Measurements from ENCODE around the gene CNOT4. TPM values are rescaled to one million over a fixed set of nuclear protein-coding genes. Genes with fewer than 3 reads are reported as not detected.
"Not testable (repeated sequence)": the region's sequence is repeated elsewhere in the genome, so short reads cannot be mapped to it uniquely, and the experiment has no call there.

CNOT4 gene
- total RNA-seq, 2 experiments from 2014 or later: 16.9 to 19.7 TPM

DNA sequence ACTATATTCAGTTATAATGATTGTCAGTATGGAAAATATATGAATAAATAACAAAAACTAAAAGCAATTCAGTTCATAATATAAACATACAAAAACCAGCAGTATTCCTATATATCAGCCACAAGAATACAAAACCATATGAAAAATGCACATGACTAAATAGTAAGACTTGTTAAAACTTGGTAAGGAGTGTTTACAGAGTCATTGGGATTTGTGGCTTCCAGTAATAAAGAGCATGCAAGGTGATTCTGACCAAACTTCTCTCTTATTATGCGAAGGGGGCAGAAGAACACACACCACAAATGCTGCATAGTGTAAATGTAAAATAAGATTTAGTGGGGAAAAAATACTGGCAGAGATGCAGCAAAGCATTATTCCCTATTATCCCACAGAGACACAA lies 8.8 kb upstream of the CNOT4 start:
- POLR2A ChIA-PET: no interaction called here
- CTCF ChIA-PET: interaction anchor here (0.7 kb wide), 2 partner anchors 134 to 464 kb away, joined by 3 read pairs; no protein-coding TSS in a partner anchor

DNA sequence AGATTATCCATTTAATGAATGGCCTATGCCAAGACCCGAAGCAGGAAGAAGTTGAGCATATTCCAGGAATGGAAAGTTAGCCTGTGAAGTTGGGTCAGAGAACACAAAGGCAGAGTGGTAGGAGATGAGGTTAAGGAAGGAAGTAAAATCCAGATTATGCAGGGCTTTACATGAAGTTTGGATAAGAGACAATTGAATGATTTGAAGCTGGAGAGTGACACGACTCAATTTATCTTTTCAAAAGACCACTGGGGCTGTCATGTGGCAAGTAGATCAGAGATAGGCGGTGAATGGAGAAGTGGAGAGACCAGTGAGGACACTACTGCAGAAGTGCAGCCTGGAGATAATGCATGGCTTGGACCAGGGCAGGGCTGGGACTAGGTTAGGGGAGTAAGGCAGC lies 7.2 kb upstream of the CNOT4 start:
- POLR2A ChIA-PET: no interaction called here
- CTCF ChIA-PET: no interaction called here

DNA sequence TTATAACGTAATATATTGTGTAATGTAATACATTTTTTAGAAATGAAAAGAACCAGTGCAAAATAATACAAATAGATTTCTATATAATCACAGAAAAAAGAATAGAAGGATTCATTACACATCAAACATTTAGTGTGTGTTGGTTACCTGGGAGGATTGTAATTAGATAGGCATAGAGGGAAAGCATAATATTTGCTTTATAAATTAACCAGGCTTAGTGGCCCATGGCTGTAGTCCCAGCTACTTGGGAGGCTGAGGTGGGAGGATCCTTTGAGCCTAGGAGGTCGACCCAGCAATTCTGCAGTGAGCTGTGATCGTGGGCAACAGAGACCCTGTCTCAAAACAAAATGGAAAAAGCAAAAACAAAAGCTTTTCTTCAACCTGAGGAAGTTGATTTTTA lies 5.0 kb upstream of the CNOT4 start:
- CTCF ChIA-PET: no interaction called here

DNA sequence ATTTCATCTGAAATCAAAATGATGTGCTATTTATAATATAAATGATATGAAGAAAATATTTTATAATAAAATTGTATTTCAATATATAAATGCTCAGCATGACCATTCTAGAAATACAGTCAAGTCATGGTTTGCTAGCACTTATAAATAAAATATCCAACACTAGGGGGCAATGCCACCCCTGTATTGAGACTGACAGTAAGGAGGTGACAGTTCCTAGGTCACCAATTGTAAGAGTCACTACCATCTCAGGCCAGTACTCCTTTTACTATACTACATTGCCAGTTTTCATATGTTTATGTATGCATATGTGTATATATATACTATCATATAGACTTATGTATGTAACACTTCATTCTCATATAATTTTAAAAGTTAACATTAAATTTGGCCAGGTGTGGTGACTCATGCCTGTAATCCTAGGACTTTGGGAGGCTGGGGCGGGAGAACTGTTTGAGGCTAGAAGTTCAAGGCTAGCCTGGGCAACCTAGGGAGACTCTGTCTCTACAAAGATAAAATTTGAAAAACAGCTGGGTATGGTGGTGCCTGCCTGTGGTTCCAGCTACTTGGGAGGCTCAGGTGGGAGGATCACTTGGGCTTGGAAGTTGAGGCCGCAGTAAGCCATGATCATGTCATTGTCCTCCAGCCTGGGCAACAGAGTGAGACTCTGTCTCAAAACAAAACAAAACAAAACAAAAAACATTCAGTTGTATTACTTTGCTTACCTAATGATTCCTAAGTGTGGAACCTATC lies 2.4 kb upstream of the CNOT4 start:
- ChIA-PET CTCF (interaction anchor here (1.0 kb wide), 1 partner anchor 133 kb away, joined by 3 read pairs; no protein-coding TSS in a partner anchor), POLR2A (no interaction called here)

More for the DNA sequence above, 5.0 kb upstream of the CNOT4 start:
- POLR2A ChIA-PET: no interaction called here

DNA sequence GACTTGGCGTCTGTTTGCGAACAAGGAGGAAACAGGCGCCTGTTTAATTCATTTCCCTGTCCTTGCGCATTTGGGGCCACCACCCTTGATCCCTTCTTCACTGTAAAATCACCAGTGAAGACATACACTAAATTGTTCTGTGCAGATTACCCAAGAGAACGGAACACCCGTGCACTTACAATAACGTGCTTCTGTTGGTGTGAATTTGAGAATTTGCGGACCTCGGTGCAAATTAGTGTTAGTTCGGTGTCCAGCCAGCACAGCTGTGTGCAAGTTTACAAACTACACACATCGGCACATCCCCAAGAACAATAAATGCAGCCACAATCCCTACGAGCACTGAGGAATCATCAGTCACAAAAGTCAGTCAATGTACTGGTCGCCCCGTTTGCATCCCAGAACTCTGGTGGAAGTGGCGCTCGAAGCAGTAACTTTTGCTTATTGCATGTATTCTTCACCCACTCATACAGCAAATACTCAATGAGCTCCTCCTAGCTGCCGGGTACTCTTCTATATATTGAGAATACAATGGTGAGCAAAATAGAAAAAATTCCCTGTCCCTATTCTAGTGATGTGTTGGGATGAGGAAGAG lies 786 bp upstream of the CNOT4 start:
- CTCF ChIA-PET: interaction anchor here (0.8 to 1.3 kb wide), 3 partner anchors 11 to 29 kb away, joined by 3 read pairs; no protein-coding TSS in a partner anchor
- POLR2A ChIA-PET: no interaction called here

DNA sequence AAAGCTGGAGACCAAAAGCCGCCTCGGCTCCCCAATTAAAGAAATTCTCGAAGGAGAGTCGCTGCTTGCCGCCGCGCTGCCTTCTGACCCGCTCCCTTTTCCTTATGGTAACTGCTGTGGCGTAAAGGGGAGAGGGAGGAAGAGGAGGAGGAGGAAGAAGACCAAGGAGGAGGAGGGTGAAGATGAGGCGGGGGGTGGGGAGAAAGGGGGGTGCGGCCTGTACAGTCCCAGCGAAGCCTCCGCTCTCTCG lies 388 bp downstream of the CNOT4 start:
- ChIA-PET POLR2A (no interaction called here), CTCF (interaction anchor here (1.3 to 1.7 kb wide), 2 partner anchors 10 to 229 kb away, joined by 3 to 4 read pairs; no protein-coding TSS in a partner anchor)

DNA sequence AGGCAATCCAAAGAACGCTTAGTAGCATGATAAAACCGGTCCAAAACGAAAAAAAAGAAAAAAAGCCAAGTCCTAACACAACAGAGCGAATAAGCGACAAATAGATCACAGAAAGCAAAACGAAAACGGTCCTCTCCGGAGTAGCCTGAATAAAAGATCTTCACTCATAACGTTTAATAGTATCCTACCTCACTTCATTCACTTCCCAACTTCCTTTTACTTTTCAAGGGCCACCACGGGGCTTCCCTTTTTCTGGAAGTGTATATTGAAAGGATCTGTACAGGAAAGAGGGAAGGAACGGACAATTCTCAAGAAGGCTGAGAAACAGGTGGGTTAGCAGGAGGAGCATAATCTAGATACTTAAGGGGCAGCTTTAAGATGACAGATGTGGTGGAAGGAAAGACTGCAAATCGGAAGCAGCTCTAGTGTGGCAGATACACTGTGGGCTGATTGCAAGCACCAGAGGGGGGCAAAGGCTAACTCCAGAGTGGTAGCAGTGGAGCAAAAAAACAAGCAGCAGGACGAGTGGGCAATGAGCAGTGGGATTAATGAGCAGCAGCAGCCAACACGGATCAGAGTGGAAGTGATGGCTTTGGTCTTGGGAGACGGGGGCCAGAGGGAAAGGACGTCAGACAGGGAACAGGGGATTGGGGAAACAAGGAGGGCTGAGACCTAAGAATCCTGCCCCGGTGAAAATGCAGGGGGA lies 866 bp downstream of the CNOT4 start:
- ChIA-PET CTCF (interaction anchor here (0.6 to 1.7 kb wide), 3 partner anchors 9 to 233 kb away, joined by 3 to 5 read pairs (median 4); no protein-coding TSS in a partner anchor), POLR2A (no interaction called here)

DNA sequence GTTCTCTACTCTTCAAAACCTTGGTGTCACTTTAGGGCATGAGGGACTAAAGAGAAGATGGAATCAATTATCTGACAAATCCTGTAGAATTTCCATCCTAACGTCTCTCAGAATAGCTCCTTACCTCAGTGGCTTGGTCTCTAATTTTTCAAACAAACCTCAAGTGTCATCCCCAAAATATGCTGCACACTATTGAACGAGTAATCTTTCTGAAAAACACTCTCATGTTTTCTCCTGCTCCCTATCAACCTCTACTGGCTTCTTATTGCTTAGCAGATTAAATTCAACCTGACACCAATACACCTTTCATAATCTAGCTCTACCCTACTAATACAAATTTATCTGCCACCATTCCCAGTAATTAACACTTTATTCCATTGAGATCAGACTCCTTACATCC lies 8.5 kb downstream of the CNOT4 start:
- CTCF ChIA-PET: interaction anchor here (0.6 to 1.5 kb wide), 2 partner anchors 26 to 90 kb away, joined by 3 read pairs; no protein-coding TSS in a partner anchor
- POLR2A ChIA-PET: no interaction called here

DNA sequence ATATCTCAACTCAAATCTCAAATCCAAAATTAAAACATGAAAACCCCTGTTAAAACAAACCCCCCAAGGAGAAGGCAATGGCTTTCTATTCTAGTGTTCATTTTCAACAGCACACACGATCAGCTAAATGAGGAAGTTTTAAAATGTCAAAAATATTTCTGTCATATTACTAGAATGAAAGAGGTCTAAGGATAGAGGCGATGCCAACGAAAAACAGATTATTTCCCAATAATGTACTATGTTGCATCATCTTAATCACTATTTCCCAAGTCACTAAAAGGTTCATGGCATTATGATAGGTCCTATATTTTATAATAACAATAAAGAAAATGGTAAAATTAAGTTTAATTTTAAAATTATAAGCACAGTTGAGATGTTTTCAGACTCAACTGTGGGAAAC lies 10.1 kb downstream of the CNOT4 start:
- ChIA-PET POLR2A (no interaction called here), CTCF (interaction anchor here (1.2 kb wide), 1 partner anchor 10 kb away, joined by 3 read pairs; the partner anchor contains the start of gene CNOT4)

DNA sequence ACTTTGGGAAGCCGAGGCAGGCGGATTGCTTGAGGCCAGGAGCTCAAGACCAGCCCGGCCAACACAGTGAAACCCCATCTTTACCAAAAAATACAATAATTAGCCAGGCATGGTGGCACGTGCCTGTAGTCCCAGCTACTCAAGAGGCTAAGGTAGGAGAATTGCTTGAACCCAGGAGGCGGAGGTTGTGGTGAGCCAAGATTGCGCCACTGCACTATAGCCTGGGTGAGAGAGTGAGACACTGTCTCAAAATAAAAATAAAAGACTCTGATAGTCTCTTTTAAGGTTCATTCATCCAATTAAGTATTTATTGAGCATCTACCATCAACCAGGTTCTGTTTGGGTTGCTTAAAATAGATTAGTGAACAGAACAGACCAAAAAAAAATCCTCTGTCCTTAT lies 12.7 kb downstream of the CNOT4 start:
- POLR2A ChIA-PET, CTCF ChIA-PET: not testable (repeated sequence)

DNA sequence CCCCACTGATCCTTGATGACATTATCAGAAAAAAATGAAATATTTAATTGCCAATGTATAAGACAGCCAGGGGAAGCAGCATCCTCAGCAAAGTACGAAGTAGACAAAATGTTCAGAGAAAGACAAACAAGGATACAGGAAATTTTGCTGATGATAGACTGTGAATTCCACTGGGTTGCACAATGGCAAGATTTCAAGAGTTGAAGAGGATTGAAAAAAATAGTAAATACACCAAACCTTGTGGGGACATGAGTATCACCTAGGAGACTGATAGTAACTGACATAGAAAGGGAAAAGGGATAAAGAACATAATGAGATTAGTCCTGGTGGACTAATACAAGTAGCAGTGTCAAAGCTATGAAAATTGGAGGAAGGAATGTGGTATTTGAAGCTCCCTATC lies 16.5 kb downstream of the CNOT4 start:
- POLR2A ChIA-PET: no interaction called here
- CTCF ChIA-PET: interaction anchor here (0.6 kb wide), 1 partner anchor 53 kb away, joined by 4 read pairs; no protein-coding TSS in a partner anchor

DNA sequence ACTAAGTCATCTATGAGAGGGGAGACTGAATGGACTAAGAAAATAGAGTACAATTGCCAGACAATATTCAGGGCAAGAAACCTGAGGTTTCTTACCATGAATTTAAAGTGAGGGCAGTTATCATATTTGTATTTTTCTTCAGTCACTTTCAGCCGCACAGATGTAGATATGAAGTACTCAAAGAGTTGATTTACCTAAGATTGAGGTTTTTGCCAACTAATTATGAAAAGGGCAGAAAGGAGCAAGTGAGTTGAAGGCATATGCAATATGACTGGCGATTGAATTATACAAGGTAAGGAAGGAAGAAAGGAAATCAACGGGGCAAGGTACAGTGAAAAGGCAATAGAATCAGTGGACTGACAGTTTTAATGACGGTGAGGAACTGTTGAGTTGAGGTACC lies 17.8 kb downstream of the CNOT4 start:
- CTCF ChIA-PET: no interaction called here
- POLR2A ChIA-PET: no interaction called here

DNA sequence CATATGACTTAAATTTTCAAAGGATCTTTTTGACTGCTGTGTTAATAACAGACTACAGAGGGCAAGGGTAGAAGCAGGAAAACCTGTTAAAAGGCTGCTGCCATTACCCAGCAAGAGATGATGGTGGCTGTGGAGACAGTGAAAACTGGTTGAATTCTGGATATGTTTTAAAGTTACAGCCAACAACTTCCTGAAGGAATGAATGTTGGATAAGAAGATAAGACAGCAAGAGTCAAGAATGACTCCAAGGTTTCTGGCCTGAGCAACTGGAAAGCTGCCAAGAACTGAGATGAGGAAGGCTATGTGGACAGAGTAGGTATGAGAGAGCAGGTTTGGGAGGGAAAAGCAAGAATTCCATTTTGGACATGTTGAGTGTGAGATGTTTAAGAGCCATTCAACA lies 19.1 kb downstream of the CNOT4 start:
- ChIA-PET CTCF (no interaction called here), POLR2A (no interaction called here)

DNA sequence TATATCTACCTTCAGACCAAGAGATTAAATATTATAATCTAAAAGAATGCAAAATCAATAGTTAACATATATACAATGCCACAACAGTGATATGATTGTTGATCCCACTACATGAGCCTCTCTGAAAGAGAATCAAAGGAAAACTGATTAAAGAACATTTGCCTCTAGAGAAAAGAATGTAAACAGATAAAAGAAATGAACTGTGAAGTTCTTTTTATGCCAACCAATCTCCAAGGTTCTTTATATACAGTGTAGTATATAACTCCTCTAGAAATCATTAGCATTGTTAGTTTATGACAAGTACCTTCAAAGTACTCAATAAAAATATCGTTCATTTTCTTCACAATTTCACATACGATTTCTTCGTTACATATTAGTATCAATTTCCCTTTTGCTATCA lies 20.1 kb downstream of the CNOT4 start:
- CTCF ChIA-PET: no interaction called here
- POLR2A ChIA-PET: no interaction called here

DNA sequence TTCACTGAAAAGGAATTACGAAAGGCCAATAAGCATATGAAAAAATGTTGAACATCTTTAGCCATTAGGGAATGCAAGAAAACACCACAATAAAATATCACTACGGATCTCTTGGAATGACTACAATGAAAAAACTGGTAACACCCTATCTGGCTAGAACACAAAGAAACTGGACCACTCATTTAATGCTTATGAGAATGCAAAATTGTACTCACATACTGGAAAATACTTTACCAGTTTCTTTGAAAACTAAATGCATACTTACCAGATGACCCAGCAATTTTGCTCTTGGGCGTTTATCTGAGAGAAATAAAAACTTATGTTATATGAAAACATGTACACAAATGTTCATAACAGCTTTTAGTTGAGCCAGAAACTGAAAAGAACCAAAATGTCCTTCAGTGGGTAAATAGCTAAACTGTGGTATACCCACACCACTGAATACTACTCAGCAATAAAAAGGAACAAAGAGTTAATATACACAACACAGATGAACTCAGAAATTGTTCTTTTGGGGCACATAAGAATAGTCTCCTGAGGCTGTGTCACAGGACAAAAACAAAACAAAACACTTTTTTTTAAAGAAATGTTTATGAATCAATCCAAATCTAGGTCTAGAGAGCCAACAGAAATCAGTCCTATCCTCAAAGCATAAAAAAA lies 23.5 kb downstream of the CNOT4 start:
- ChIA-PET CTCF (interaction anchor here (1.0 kb wide), 1 partner anchor 10 kb away, joined by 4 read pairs; no protein-coding TSS in a partner anchor), POLR2A (no interaction called here)

DNA sequence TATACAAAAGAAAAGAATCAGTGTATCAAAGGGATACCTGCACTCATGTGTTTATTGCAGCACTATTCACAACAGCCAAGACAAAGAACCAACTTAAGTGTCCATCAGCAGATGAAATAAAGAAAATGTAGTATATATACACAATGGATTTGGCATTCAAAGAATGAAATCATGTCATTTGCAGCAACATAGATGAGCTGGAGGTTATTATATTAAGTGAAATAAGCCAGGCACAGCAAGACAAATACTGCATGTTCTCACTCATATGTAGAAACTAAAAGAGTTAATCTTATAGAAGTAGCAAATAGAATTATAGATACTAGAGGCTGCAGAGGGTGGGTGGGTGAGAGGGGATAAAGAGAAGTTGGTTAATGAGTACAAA lies 28.3 kb downstream of the CNOT4 start:
- ChIA-PET CTCF (no interaction called here), POLR2A (no interaction called here)

DNA sequence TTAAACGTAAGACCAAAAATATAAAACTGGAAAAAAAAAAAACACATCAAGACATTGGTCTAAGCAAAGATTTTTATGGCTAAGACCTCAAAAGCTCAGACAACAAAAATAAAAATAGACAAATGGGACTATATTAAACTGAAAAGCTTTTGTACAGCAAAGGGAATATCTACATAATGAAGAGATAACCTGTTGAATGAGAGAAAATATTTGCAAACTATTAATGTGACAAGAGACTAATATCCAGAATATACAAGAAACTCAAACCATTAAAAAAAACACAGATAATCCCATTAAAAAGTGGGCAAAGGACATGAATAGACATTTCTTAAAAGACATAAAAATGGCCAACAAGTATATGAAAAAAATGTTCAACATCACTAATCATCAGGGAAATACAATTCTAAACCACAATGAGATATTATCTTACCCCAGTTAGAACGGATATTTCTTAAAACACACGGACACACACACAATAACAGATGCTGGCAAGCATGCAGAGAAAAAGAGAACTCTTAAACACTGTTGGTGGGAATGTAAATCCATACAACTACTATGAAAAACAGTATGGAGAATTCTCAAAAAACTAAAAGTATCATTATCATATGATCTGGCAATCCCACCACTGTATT lies 28.8 kb downstream of the CNOT4 start:
- ChIA-PET POLR2A (no interaction called here), CTCF (no interaction called here)

DNA sequence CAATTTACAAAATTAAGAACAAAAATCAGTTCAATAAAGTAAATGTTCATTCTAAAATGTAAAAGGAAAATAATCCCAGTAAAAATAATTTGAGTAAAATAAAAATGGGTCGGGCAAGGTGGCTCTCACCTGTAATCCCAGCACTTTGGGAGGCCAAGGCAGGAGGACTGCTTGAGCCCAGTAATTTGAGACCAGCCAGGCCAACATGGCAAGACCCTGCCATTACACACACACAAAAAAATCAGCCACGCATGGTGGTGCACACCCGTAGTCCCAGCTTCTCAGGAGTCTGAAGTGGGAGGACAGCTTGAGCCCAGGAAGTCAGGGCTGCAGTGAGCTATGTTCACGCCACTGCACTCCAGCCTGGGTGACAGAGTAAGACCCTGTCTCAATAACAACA lies 34.4 kb downstream of the CNOT4 start:
- POLR2A ChIA-PET: no interaction called here
- CTCF ChIA-PET: interaction anchor here (1.2 kb wide), 1 partner anchor 25 kb away, joined by 3 read pairs; no protein-coding TSS in a partner anchor

DNA sequence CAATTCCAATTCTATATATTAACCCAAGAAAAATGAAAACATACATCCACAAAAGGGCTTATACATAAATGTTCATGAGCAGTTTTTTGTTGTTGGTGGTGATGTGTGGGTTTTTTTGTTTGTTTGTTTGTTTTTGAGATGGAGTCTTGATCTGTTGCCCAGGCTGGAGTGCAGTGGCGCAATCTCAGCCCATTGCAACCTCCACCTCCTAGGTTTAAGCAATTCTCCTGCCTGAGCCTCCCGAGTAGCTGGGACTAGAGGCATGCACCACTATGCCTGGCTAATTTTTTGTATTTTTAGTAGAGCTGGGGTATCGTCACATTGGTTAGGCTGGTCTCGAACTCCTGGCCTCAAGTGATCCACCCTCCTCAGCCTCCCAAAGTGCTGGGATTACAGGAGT lies 40.2 kb downstream of the CNOT4 start:
- POLR2A ChIA-PET, CTCF ChIA-PET: not testable (repeated sequence)

DNA sequence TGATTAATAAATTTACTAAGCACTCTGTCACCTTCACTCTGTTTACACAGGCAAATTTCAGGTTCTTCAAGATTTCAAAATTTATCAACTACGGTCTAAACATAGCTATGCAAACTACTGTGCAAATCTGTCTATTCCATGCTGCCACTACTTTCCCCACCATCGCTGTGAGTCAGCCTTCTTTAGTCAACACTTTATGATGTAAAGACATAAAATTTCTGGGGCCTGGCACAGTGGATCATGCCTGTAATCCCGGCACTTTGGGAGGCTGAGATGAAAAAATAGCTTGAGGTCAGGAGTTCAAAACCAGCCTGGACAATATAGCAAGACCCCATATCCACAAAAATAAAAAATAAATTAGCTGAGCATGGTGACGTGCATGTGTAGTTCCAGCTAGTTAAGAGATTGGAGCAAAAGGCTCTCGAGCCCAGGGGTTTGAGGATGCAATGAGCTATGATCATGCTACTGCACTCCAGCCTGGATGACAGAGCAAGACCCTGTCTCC lies 42.6 kb downstream of the CNOT4 start:
- POLR2A ChIA-PET: no interaction called here
- CTCF ChIA-PET: interaction anchor here (1.2 kb wide), 1 partner anchor 30 kb away, joined by 3 read pairs; no protein-coding TSS in a partner anchor
